Liver (tissue), 9 donors: ENCODE data around the gene CIDEB. TPM values are rescaled to one million over a fixed set of nuclear protein-coding genes. Genes with fewer than 3 reads are reported as not detected.

Source experiments
- DNase-seq: peaks from one replicate; pipeline ENCODE4 v3.0.0-alpha.2; 2017; ENCODE audit warnings: low spot score
- H3K27ac ChIP-seq, 2 donors: one replicate each; pipeline ENCODE4 v1.7.0; 2013; ENCODE audit warnings: inconsistent platforms in 2 of 2, low read length in 2 of 2, control low read depth in 1 of 2, low read depth in 1 of 2, mild to moderate bottlenecking in 1 of 2
- H3K27me3 ChIP-seq, 4 donors: one replicate each; pipeline versions ENCODE4 v1.6.1 to v1.7.0; 2013; ENCODE audit warnings: low read length in 3 of 4, inconsistent platforms in 1 of 4, mild to moderate bottlenecking in 1 of 4, moderate library complexity in 1 of 4; ENCODE audit not compliant: control insufficient read depth in 4 of 4, insufficient read depth in 4 of 4
- H3K36me3 ChIP-seq, 4 donors: one replicate each; pipeline versions ENCODE4 v1.6.1 to v1.7.0; 2013; ENCODE audit warnings: low read length in 3 of 4, mild to moderate bottlenecking in 3 of 4, low read depth in 1 of 4, moderate library complexity in 1 of 4; ENCODE audit not compliant: control insufficient read depth in 4 of 4, insufficient read depth in 3 of 4
- H3K4me1 ChIP-seq, 4 donors: one replicate each; pipeline versions ENCODE4 v1.6.1 to v1.7.0; 2013; ENCODE audit warnings: low read length in 3 of 4, mild to moderate bottlenecking in 3 of 4, moderate library complexity in 1 of 4; ENCODE audit not compliant: control insufficient read depth in 4 of 4, insufficient read depth in 4 of 4
- H3K4me3 ChIP-seq, 3 donors: one replicate each; pipeline versions ENCODE4 v1.6.1 to v1.7.0; 2013; ENCODE audit warnings: low read length in 3 of 3, control low read depth in 1 of 3, low read depth in 1 of 3, mild to moderate bottlenecking in 1 of 3
- H3K9ac ChIP-seq, 2 donors: one replicate each; pipeline ENCODE4 v1.7.0; 2013; ENCODE audit warnings: low read length in 2 of 2, mild to moderate bottlenecking in 2 of 2, moderate library complexity in 2 of 2, control low read depth in 1 of 2, low read depth in 1 of 2
- H3K9me3 ChIP-seq, 4 donors: one replicate each; pipeline versions ENCODE4 v1.6.1 to v1.7.0; 2013; ENCODE audit warnings: low read length in 3 of 4; ENCODE audit not compliant: control insufficient read depth in 4 of 4
- CTCF ChIP-seq: fragments of 150-350 bp; IDR thresholded peaks from 2 replicates; pipeline ENCODE4 v1.5.1; 2017; ENCODE audit warnings: improper control_type of control experiment, low read depth, low read length; ENCODE audit not compliant: missing input control
- EGR1 ChIP-seq, 2 donors: IDR thresholded peaks; 2 replicates each; pipeline ENCODE4 v1.6.1; 2016 to 2018; ENCODE audit warnings: antibody characterized with exemption in 2 of 2, low read depth in 2 of 2
- FOXA1 ChIP-seq: IDR thresholded peaks from 2 replicates; pipeline ENCODE4 v1.6.1; 2016; ENCODE audit warnings: antibody characterized with exemption
- GABPA ChIP-seq, 2 donors: IDR thresholded peaks in 1 of 2; conservative IDR thresholded peaks in 1 of 2; 2 replicates each; pipeline ENCODE4 v1.6.1; 2016; ENCODE audit warnings: antibody characterized with exemption in 2 of 2, mild to moderate bottlenecking in 1 of 2, moderate library complexity in 1 of 2
- HNF4A ChIP-seq, 2 donors: conservative IDR thresholded peaks; 2 replicates each; pipeline ENCODE4 v1.6.1; 2016; ENCODE audit warnings: antibody characterized with exemption in 2 of 2, mild to moderate bottlenecking in 2 of 2
- MAX ChIP-seq: IDR thresholded peaks from 2 replicates; pipeline ENCODE4 v1.6.1; 2016; ENCODE audit warnings: antibody characterized with exemption
- NR2F2 ChIP-seq: IDR thresholded peaks from 2 replicates; pipeline ENCODE4 v1.6.1; 2016; ENCODE audit warnings: antibody characterized with exemption
- RAD21 ChIP-seq, 2 donors: IDR thresholded peaks; 2 replicates each; pipeline ENCODE4 v1.6.1; 2016; ENCODE audit warnings: antibody characterized with exemption in 2 of 2, mild to moderate bottlenecking in 2 of 2
- RXRA ChIP-seq, 2 donors: IDR thresholded peaks; 2 replicates each; pipeline ENCODE4 v1.6.1; 2017 to 2018; ENCODE audit warnings: antibody characterized with exemption in 2 of 2, mild to moderate bottlenecking in 1 of 2
- SP1 ChIP-seq: IDR thresholded peaks from 2 replicates; pipeline ENCODE4 v1.6.1; 2018; ENCODE audit warnings: antibody characterized with exemption, mild to moderate bottlenecking
- TAF1 ChIP-seq: conservative IDR thresholded peaks from 2 replicates; pipeline ENCODE4 v1.6.1; 2016; ENCODE audit warnings: antibody characterized with exemption, mild to moderate bottlenecking
- YY1 ChIP-seq: IDR thresholded peaks from 2 replicates; pipeline ENCODE4 v1.6.1; 2016; ENCODE audit warnings: antibody characterized with exemption, mild to moderate bottlenecking
- WGBS: extraction: QIAGEN DNeasy Blood & Tissue Kit; methylation state at CpG from one replicate; pipeline ENCODE4 v1.1.7; 2013; 5-methylcytosine and 5-hydroxymethylcytosine counted together
- polyA plus RNA-seq, 2 donors: library from polyadenylated mRNA; stranded (reverse) in 1 of 2; unstranded in 1 of 2; fragments of 200-250 nt in 1 of 2; fragments of >200 nt in 1 of 2; fragmentation: Nextera tagmentation in 1 of 2; extraction: Ambion mirVana in 1 of 2; gene quantifications; one replicate each; pipeline versions ENCODE4 v1.2.1 to v1.2.3, GENCODE V29; 2013 to 2015
- total RNA-seq, 2 donors: library from RNA; depleted of rRNA; stranded (reverse); fragments of >200 nt; gene quantifications; one replicate each; pipeline ENCODE4 v1.2.3, GENCODE V29; 2014
- donor health status: healthy.
- donor health status: healthy.
- donor health status: healthy.
- donor health status: healthy.
- donor health status: healthy.

The CIDEB gene
- total and polyA plus RNA-seq, 4 donors = 32.1 to 312 (median 159) TPM

GRCh38 chr14:24340606-24341005, 32.8 kb upstream of the CIDEB start:
- no peaks in the 10 kb centered on the region for H3K27me3 ChIP-seq
- H3K9ac ChIP-seq = no peak overlapping the region
- H3K9me3 ChIP-seq = no peaks in the 10 kb centered on the region
- H3K36me3 ChIP-seq = no peaks in the 10 kb centered on the region
- TF ChIP-seq CTCF (no peak), YY1 (no peak), GABPA (IDR thresholded peaks at IDR 0.05 in 1 of 2, conservative IDR thresholded peaks at IDR 0.05 in 1 of 2) (no peak), TAF1 (no peak), MAX (no peak), RAD21 (IDR thresholded peaks at IDR 0.05) (no peak), SP1 (no peak)
- DNase-seq = no peak
- peaks cover 0 to 12% (median 3%) of the 10 kb centered on the region in 4 donors for H3K4me1 ChIP-seq
- H3K27ac ChIP-seq = no peak overlapping the region
- WGBS = 95% methylated on average over 1 of the region's 1 CpG
- no peak overlapping the region for H3K4me3 ChIP-seq

- Histone ChIP-seq H3K36me3 (no peaks in the 10 kb centered on the region), H3K4me3 (peak within 1 kb of the TSS; percentile 32 to 47 (median 32)), H3K9me3 (no peaks in the 10 kb centered on the region), H3K27ac (no peak within 1 kb of the TSS), H3K27me3 (no peaks in the 10 kb centered on the region), H3K4me1 (peaks cover under 1 to 22% (median 7%) of the 10 kb centered on the region in 4 donors), H3K9ac (peak within 1 kb of the TSS in 1 of 2 donors; percentile 38)
- 24% methylated on average over 51 of the region's 51 CpGs for WGBS
- DNase-seq = no peak
- TF ChIP-seq CTCF (no peak), MAX (no peak), EGR1 (IDR thresholded peaks at IDR 0.05; ENCODE audit: low read depth in 2 of 2) (no peak), HNF4A (conservative IDR thresholded peaks at IDR 0.05) (no peak), RXRA (IDR thresholded peaks at IDR 0.05) (peak in 1 of 2 donors; percentile 46), NR2F2 (peak; percentile 99), FOXA1 (no peak)
Measured at GRCh38 chr14:24339284-24340151, 31.7 kb upstream of the CIDEB start, which contains the start of gene RIPK3. RIPK3 (minus strand) TSS chr14:24339991; CDS start chr14:24339826, 165 bp downstream.
